ENCODE results near the gene CENPP. TPM values are rescaled to one million over a fixed set of nuclear protein-coding genes. Genes with fewer than 3 reads are reported as not detected.
"Not testable (repeated sequence)": the region's sequence is repeated elsewhere in the genome, so short reads cannot be mapped to it uniquely, and the experiment has no call there.

Gene CENPP
- total RNA-seq, 2 experiments from 2014 or later, result 21.8 to 23.5 TPM

- POLR2A ChIA-PET, result no interaction called here
These were observed 82.1 kb downstream of the CENPP start for GRCh38 chr9:92407818-92408217.

GRCh38 chr9:92408747-92409478 lies 83.2 kb downstream of the CENPP start:
- intact Hi-C loops (cut with micrococcal nuclease), result no loop called here
- Mint-ChIP-seq H3K27me3 (no peaks in the 10 kb centered on the region), H3K9me3 (no peaks in the 10 kb centered on the region), H3K36me3 (no peaks in the 10 kb centered on the region), H3K4me1 (ENCODE audit: low read depth) (peaks cover 22% of the 10 kb centered on the region), H3K27ac (no peak overlapping the region), H3K4me3 (no peak overlapping the region)
- ChIA-PET POLR2A (no interaction called here), CTCF (interaction anchor here (0.6 kb wide), 1 partner anchor 682 kb away, joined by 3 read pairs; no protein-coding TSS in a partner anchor)
- no peak for DNase-seq

More at GRCh38 chr9:92407818-92408217, 82.1 kb downstream of the CENPP start:
- no peak overlapping the region for H3K27ac Mint-ChIP-seq
- no peak for DNase-seq
- intact Hi-C loops (cut with micrococcal nuclease), result no loop called here
- peaks cover 22% of the 10 kb centered on the region for H3K4me1 Mint-ChIP-seq (ENCODE audit: low read depth)
- H3K4me3 Mint-ChIP-seq, result no peak overlapping the region
- H3K27me3 Mint-ChIP-seq, result no peaks in the 10 kb centered on the region
- H3K9me3 Mint-ChIP-seq, result no peaks in the 10 kb centered on the region
- CTCF ChIA-PET, result no interaction called here
- H3K36me3 Mint-ChIP-seq, result no peaks in the 10 kb centered on the region

GRCh38 chr9:92411157-92411556 lies 85.4 kb downstream of the CENPP start:
- H3K27ac Mint-ChIP-seq; H3K9me3 Mint-ChIP-seq; CTCF ChIA-PET; H3K36me3 Mint-ChIP-seq; DNase-seq; POLR2A ChIA-PET; H3K4me3 Mint-ChIP-seq; H3K27me3 Mint-ChIP-seq; intact Hi-C loops (cut with micrococcal nuclease): not testable (repeated sequence)
- H3K4me1 Mint-ChIP-seq (ENCODE audit: low read depth), result peaks cover 11% of the 10 kb centered on the region

- H3K36me3 Mint-ChIP-seq, result no peaks in the 10 kb centered on the region
These were observed 88.8 kb downstream of the CENPP start for GRCh38 chr9:92414566-92414965.

GRCh38 chr9:92422611-92423338 lies 97.0 kb downstream of the CENPP start:
- H3K4me1 Mint-ChIP-seq (ENCODE audit: low read depth), result no peaks in the 10 kb centered on the region
- ChIA-PET POLR2A (no interaction called here), CTCF (no interaction called here)
- intact Hi-C loops (cut with micrococcal nuclease), result no loop called here
- no peak overlapping the region for H3K27ac Mint-ChIP-seq
- H3K4me3 Mint-ChIP-seq, result no peak overlapping the region
- H3K27me3 Mint-ChIP-seq, result no peaks in the 10 kb centered on the region
- DNase-seq, result no peak
- H3K36me3 Mint-ChIP-seq, result no peaks in the 10 kb centered on the region
- no peaks in the 10 kb centered on the region for H3K9me3 Mint-ChIP-seq

More at GRCh38 chr9:92414566-92414965, 88.8 kb downstream of the CENPP start:
- no peaks in the 10 kb centered on the region for H3K4me1 Mint-ChIP-seq (ENCODE audit: low read depth)
- intact Hi-C loops (cut with micrococcal nuclease), result no loop called here
- no peaks in the 10 kb centered on the region for H3K27me3 Mint-ChIP-seq
- ChIA-PET POLR2A (no interaction called here), CTCF (interaction anchor here (0.6 kb wide), 1 partner anchor 19 kb away, joined by 4 read pairs; no protein-coding TSS in a partner anchor)
- no peak overlapping the region for H3K4me3 Mint-ChIP-seq
- no peaks in the 10 kb centered on the region for H3K9me3 Mint-ChIP-seq
- DNase-seq, result no peak
- H3K27ac Mint-ChIP-seq, result no peak overlapping the region

- intact Hi-C loops (cut with micrococcal nuclease), result no loop called here
- Mint-ChIP-seq H3K36me3 (no peaks in the 10 kb centered on the region), H3K9me3 (no peaks in the 10 kb centered on the region), H3K27me3 (no peaks in the 10 kb centered on the region), H3K4me1 (ENCODE audit: low read depth) (no peaks in the 10 kb centered on the region), H3K4me3 (no peak overlapping the region), H3K27ac (no peak overlapping the region)
- CTCF ChIA-PET, result no interaction called here
- POLR2A ChIA-PET, result no interaction called here
- no peak for DNase-seq
These were observed 97.9 kb downstream of the CENPP start for GRCh38 chr9:92423612-92424011.

- H3K4me1 Mint-ChIP-seq (ENCODE audit: low read depth), result no peaks in the 10 kb centered on the region
- no peaks in the 10 kb centered on the region for H3K27me3 Mint-ChIP-seq
- H3K36me3 Mint-ChIP-seq, result no peaks in the 10 kb centered on the region
- ChIA-PET POLR2A (no interaction called here), CTCF (no interaction called here)
- no peaks in the 10 kb centered on the region for H3K9me3 Mint-ChIP-seq
- no peak within 1 kb of the TSS for H3K4me3 Mint-ChIP-seq
- no peak for DNase-seq
- intact Hi-C loops (cut with micrococcal nuclease), result no loop called here
- H3K27ac Mint-ChIP-seq, result no peak within 1 kb of the TSS
These were observed 98.6 kb downstream of the CENPP start, which contains the start of gene OMD for GRCh38 chr9:92424340-92424739. Gene OMD, minus strand, starts transcription at chr9:92424471. Its CDS starts 6,913 bp downstream, at chr9:92417558.

GRCh38 chr9:92425474-92425873 lies 99.7 kb downstream of the CENPP start:
- H3K27ac Mint-ChIP-seq, result no peak overlapping the region
- ChIA-PET POLR2A (no interaction called here), CTCF (no interaction called here)
- no peaks in the 10 kb centered on the region for H3K4me1 Mint-ChIP-seq (ENCODE audit: low read depth)
- intact Hi-C loops (cut with micrococcal nuclease), result no loop called here
- H3K36me3 Mint-ChIP-seq, result no peaks in the 10 kb centered on the region
- no peak for DNase-seq
- H3K9me3 Mint-ChIP-seq, result no peaks in the 10 kb centered on the region
- no peaks in the 10 kb centered on the region for H3K27me3 Mint-ChIP-seq
- H3K4me3 Mint-ChIP-seq, result no peak overlapping the region

GRCh38 chr9:92426501-92427145 lies 100.9 kb downstream of the CENPP start:
- no peaks in the 10 kb centered on the region for H3K27me3 Mint-ChIP-seq
- no peaks in the 10 kb centered on the region for H3K9me3 Mint-ChIP-seq
- H3K4me3 Mint-ChIP-seq, result no peak overlapping the region
- H3K36me3 Mint-ChIP-seq, result peaks cover 1% of the 10 kb centered on the region
- intact Hi-C loops (cut with micrococcal nuclease), result no loop called here
- H3K27ac Mint-ChIP-seq, result no peak overlapping the region
- H3K4me1 Mint-ChIP-seq (ENCODE audit: low read depth), result no peaks in the 10 kb centered on the region
- POLR2A ChIA-PET, result no interaction called here
- no peak for DNase-seq
- CTCF ChIA-PET, result no interaction called here

- Mint-ChIP-seq H3K27me3 (no peaks in the 10 kb centered on the region), H3K27ac (no peak overlapping the region), H3K36me3 (peaks cover 1% of the 10 kb centered on the region), H3K4me3 (no peak overlapping the region), H3K9me3 (no peaks in the 10 kb centered on the region), H3K4me1 (ENCODE audit: low read depth) (no peaks in the 10 kb centered on the region)
- ChIA-PET POLR2A (no interaction called here), CTCF (no interaction called here)
- intact Hi-C loops (cut with micrococcal nuclease), result no loop called here
- no peak for DNase-seq
These were observed 104.1 kb downstream of the CENPP start for GRCh38 chr9:92429836-92430235.

- H3K27ac Mint-ChIP-seq, result no peak overlapping the region
- H3K27me3 Mint-ChIP-seq, result no peaks in the 10 kb centered on the region
- ChIA-PET CTCF (no interaction called here), POLR2A (no interaction called here)
- H3K36me3 Mint-ChIP-seq, result peaks cover 1% of the 10 kb centered on the region
- no peaks in the 10 kb centered on the region for H3K4me1 Mint-ChIP-seq (ENCODE audit: low read depth)
- no peak for DNase-seq
- H3K9me3 Mint-ChIP-seq, result no peaks in the 10 kb centered on the region
- no peak overlapping the region for H3K4me3 Mint-ChIP-seq
- intact Hi-C loops (cut with micrococcal nuclease), result no loop called here
These were observed 106.6 kb downstream of the CENPP start for GRCh38 chr9:92432350-92432749.

GRCh38 chr9:92432972-92433548 lies 107.3 kb downstream of the CENPP start:
- no peak overlapping the region for H3K27ac Mint-ChIP-seq
- intact Hi-C loops (cut with micrococcal nuclease), result no loop called here
- ChIA-PET CTCF (no interaction called here), POLR2A (no interaction called here)
- H3K27me3 Mint-ChIP-seq, result no peaks in the 10 kb centered on the region
- H3K9me3 Mint-ChIP-seq, result no peaks in the 10 kb centered on the region
- no peak overlapping the region for H3K4me3 Mint-ChIP-seq
- H3K36me3 Mint-ChIP-seq, result peaks cover 1% of the 10 kb centered on the region
- DNase-seq, result no peak
- H3K4me1 Mint-ChIP-seq (ENCODE audit: low read depth), result no peaks in the 10 kb centered on the region

Data from activated CD4-positive, alpha-beta memory T cell treated with anti-CD3 and anti-CD28 coated beads for 36 hours (primary cell).